ENCODE results near the gene FUT4. TPM values are rescaled to one million over a fixed set of nuclear protein-coding genes. Genes with fewer than 3 reads are reported as not detected.

Gene FUT4
- total and polyA plus RNA-seq, 10 of the 15 experiments (the other 5 are each of a cell fraction or from before 2014, with no cell fraction given), result 0.68 to 9.1 (median 2.3) TPM

DNA sequence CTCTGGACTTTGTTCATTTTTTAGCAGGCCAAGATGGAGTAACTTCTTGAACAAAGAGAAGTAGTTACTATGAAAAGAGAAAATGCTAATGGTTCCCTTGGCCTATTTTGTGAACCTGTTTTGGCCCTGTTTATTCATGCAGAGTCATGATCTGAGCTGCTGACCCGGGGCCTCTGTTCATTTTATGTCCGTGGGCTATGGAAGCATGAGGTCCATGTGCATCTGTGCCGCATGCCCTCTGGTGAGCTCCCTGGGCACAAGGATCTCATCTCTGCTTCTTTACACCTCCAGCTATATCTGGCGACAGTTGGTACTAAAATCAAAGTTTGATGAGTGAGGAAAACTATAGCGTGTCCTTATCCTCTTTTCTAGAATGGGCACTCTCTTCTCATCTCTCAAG, 24.5 kb downstream of the FUT4 start (continued):
- TF ChIP-seq ETV6 (conservative IDR thresholded peaks at IDR 0.05 in 1 of 2, IDR thresholded peaks at IDR 0.05 in 1 of 2; ENCODE audit: borderline replicate concordance in 1 of 2, low read depth in 1 of 2), result no peak

DNA sequence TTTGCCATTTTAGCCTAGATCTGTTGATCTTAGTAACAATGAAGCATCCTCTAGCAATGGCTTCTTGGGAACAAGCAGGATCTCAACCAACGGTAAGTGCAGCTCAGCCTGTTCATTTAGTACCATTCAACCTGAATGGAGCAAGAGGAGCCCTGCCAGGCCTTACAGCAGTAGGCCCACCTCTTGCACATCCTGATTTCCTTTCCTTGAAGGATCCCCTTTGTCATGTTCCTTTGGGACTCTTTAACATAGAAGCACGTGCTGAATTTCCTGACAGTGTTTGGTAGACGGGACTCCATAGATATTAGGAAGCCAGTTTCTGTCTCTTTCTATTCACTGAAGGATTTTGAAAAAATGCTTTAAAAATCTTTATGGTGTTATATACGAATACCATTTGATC, 25.0 kb downstream of the FUT4 start:
- Histone ChIP-seq H3K4me1 (ENCODE audit: control insufficient read depth, insufficient read depth, low read length) (no peaks in the 10 kb centered on the region), H3K27me3 (replicated peaks in 1 of 2; ENCODE audit: control insufficient read depth in 2 of 2, insufficient read depth in 2 of 2, low read length in 1 of 2) (no peaks in the 10 kb centered on the region), H3K4me2 (ENCODE audit: control insufficient read depth, insufficient read depth) (no peak overlapping the region), H3K9me3 (replicated peaks; ENCODE audit: control insufficient read depth, insufficient read depth, low read length) (no peaks in the 10 kb centered on the region), H3K36me3 (ENCODE audit: control insufficient read depth in 2 of 2, insufficient read depth in 2 of 2, low read length in 1 of 2) (no peaks in the 10 kb centered on the region), H3K9ac (ENCODE audit: control insufficient read depth, insufficient read depth, low read length) (no peak overlapping the region), H4K20me1 (ENCODE audit: control insufficient read depth, insufficient read depth) (no peaks in the 10 kb centered on the region), H3K4me3 (no peak overlapping the region), H2AFZ (ENCODE audit: control insufficient read depth, low read depth, low read length) (no peak overlapping the region), H3K27ac (ENCODE audit: control insufficient read depth, insufficient read depth) (no peak overlapping the region), H3K79me2 (ENCODE audit: control insufficient read depth, insufficient read depth, low read length) (no peaks in the 10 kb centered on the region)
- POLR2A ChIA-PET, result no interaction called here
- intact Hi-C loops (cut with micrococcal nuclease; ENCODE audit: unreplicated experiment) (no loop called here), in situ Hi-C loops (cut with MboI) (no loop called here)
- FAIRE-seq, result no peak
- TF ChIP-seq BMI1 (IDR thresholded peaks at IDR 0.05; ENCODE audit: borderline replicate concordance) (no peak), TARDBP (IDR thresholded peaks at IDR 0.05; ENCODE audit: borderline replicate concordance) (no peak), PAX5 (IDR thresholded peaks at IDR 0.05; ENCODE audit: borderline replicate concordance, low read depth, low read length) (no peak), CREM (IDR thresholded peaks at IDR 0.05; ENCODE audit: low read depth) (no peak), SMC3 (IDR thresholded peaks at IDR 0.05; ENCODE audit: borderline replicate concordance, low read length) (no peak)
- TF ChIP-seq, protein P1, sequence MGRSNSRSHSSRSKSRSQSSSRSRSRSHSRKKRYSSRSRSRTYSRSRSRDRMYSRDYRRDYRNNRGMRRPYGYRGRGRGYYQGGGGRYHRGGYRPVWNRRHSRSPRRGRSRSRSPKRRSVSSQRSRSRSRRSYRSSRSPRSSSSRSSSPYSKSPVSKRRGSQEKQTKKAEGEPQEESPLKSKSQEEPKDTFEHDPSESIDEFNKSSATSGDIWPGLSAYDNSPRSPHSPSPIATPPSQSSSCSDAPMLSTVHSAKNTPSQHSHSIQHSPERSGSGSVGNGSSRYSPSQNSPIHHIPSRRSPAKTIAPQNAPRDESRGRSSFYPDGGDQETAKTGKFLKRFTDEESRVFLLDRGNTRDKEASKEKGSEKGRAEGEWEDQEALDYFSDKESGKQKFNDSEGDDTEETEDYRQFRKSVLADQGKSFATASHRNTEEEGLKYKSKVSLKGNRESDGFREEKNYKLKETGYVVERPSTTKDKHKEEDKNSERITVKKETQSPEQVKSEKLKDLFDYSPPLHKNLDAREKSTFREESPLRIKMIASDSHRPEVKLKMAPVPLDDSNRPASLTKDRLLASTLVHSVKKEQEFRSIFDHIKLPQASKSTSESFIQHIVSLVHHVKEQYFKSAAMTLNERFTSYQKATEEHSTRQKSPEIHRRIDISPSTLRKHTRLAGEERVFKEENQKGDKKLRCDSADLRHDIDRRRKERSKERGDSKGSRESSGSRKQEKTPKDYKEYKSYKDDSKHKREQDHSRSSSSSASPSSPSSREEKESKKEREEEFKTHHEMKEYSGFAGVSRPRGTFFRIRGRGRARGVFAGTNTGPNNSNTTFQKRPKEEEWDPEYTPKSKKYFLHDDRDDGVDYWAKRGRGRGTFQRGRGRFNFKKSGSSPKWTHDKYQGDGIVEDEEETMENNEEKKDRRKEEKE (IDR thresholded peaks at IDR 0.05), result no peak
- TF ChIP-seq, protein P2, sequence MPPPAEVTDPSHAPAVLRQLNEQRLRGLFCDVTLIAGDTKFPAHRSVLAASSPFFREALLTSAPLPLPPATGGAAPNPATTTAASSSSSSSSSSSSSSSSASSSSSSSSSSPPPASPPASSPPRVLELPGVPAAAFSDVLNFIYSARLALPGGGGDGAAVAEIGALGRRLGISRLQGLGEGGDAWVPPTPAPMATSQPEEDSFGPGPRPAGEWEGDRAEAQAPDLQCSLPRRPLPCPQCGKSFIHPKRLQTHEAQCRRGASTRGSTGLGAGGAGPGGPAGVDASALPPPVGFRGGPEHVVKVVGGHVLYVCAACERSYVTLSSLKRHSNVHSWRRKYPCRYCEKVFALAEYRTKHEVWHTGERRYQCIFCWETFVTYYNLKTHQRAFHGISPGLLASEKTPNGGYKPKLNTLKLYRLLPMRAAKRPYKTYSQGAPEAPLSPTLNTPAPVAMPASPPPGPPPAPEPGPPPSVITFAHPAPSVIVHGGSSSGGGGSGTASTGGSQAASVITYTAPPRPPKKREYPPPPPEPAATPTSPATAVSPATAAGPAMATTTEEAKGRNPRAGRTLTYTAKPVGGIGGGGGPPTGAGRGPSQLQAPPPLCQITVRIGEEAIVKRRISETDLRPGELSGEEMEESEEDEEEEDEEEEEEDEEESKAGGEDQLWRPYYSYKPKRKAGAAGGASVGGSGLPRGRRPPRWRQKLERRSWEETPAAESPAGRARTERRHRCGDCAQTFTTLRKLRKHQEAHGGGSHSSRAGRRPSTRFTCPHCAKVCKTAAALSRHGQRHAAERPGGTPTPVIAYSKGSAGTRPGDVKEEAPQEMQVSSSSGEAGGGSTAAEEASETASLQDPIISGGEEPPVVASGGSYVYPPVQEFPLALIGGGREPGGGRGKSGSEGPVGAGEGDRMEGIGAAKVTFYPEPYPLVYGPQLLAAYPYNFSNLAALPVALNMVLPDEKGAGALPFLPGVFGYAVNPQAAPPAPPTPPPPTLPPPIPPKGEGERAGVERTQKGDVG (CRISPR knock-in tag; IDR thresholded peaks at IDR 0.05), result no peak
- TF ChIP-seq, protein P3, sequence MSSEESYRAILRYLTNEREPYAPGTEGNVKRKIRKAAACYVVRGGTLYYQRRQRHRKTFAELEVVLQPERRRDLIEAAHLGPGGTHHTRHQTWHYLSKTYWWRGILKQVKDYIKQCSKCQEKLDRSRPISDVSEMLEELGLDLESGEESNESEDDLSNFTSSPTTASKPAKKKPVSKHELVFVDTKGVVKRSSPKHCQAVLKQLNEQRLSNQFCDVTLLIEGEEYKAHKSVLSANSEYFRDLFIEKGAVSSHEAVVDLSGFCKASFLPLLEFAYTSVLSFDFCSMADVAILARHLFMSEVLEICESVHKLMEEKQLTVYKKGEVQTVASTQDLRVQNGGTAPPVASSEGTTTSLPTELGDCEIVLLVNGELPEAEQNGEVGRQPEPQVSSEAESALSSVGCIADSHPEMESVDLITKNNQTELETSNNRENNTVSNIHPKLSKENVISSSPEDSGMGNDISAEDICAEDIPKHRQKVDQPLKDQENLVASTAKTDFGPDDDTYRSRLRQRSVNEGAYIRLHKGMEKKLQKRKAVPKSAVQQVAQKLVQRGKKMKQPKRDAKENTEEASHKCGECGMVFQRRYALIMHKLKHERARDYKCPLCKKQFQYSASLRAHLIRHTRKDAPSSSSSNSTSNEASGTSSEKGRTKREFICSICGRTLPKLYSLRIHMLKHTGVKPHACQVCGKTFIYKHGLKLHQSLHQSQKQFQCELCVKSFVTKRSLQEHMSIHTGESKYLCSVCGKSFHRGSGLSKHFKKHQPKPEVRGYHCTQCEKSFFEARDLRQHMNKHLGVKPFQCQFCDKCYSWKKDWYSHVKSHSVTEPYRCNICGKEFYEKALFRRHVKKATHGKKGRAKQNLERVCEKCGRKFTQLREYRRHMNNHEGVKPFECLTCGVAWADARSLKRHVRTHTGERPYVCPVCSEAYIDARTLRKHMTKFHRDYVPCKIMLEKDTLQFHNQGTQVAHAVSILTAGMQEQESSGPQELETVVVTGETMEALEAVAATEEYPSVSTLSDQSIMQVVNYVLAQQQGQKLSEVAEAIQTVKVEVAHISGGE (CRISPR knock-in tag; IDR thresholded peaks at IDR 0.05), result no peak
- no peak for DNase-seq (ENCODE audit: low read depth, low spot score)
- ATAC-seq, result no peak
- BruUV-seq (replicated peaks), result no TSS peak
- 34% methylated on average over 4 of the region's 4 CpGs for WGBS (ENCODE audit: insufficient coverage, insufficient replicate concordance, low lambda C conversion rate, missing lambda C conversion rate)
- SMC1A ChIA-PET (ENCODE audit: uncharacterized antibody, unreplicated experiment), result interaction anchor here (0.9 kb wide), 1 partner anchor 13 kb away, joined by 3 read pairs; no protein-coding TSS in a partner anchor
- RAD21 ChIA-PET (ENCODE audit: unreplicated experiment), result no interaction called here
- CTCF ChIA-PET, result interaction anchor here (1.2 to 1.4 kb wide), 2 partner anchors 9 to 13 kb away, joined by 3 read pairs; no protein-coding TSS in a partner anchor
